Spleen (tissue), 11 donors: ENCODE measurements around the gene TMC1. TPM values are rescaled to one million over a fixed set of nuclear protein-coding genes. Genes with fewer than 3 reads are reported as not detected.

ENCODE experiments used
- DNase-seq: peaks from one replicate; pipeline ENCODE4 v3.0.0-alpha.2; 2020
- H3K27ac ChIP-seq, 8 donors: fragments of 200-600 bp; sonication (generic) in 7 of 8; 1 replicate in 4 of 8; 2 replicates in 4 of 8; pipeline versions ENCODE4 v1.5.0 to v1.8.0; 2016 to 2021; ENCODE audit warnings: inconsistent platforms in 4 of 8, mild to moderate bottlenecking in 4 of 8, moderate library complexity in 1 of 8
- H3K27me3 ChIP-seq, 7 donors: fragments of 200-600 bp; sonication (generic) in 6 of 7; replicated peaks in 1 of 7; 1 replicate in 4 of 7; 2 replicates in 3 of 7; pipeline versions ENCODE4 v1.5.0 to v1.8.0; 2016 to 2021; ENCODE audit warnings: inconsistent platforms in 3 of 7, mild to moderate bottlenecking in 1 of 7
- H3K36me3 ChIP-seq, 6 donors: fragments of 200-600 bp; sonication (generic) in 5 of 6; 1 replicate in 4 of 6; 2 replicates in 2 of 6; pipeline versions ENCODE4 v1.5.0 to v1.8.0; 2016 to 2021; ENCODE audit warnings: inconsistent platforms in 2 of 6
- H3K4me1 ChIP-seq, 6 donors: fragments of 200-600 bp; sonication (generic) in 5 of 6; 1 replicate in 3 of 6; 2 replicates in 3 of 6; pipeline versions ENCODE4 v1.5.0 to v1.8.0; 2016 to 2021; ENCODE audit warnings: inconsistent platforms in 3 of 6
- H3K4me3 ChIP-seq, 8 donors: fragments of 200-600 bp; sonication (generic) in 7 of 8; 1 replicate in 4 of 8; 2 replicates in 4 of 8; pipeline versions ENCODE4 v1.5.0 to v1.8.0; 2016 to 2021; ENCODE audit warnings: inconsistent platforms in 4 of 8, mild to moderate bottlenecking in 4 of 8, moderate library complexity in 2 of 8
- H3K9me3 ChIP-seq, 8 donors: fragments of 200-600 bp; sonication (generic) in 7 of 8; 1 replicate in 4 of 8; 2 replicates in 4 of 8; pipeline versions ENCODE4 v1.5.0 to v1.8.0; 2016 to 2021; ENCODE audit warnings: inconsistent platforms in 4 of 8
- POLR2A ChIP-seq, 3 donors: fragments of 450-650 bp; IDR thresholded peaks; one replicate each; pipeline ENCODE4 v1.5.1; 2017; ENCODE audit warnings: antibody characterized with exemption in 3 of 3, mild to moderate bottlenecking in 1 of 3
- POLR2AphosphoS5 ChIP-seq, 3 donors: sonication (generic); formaldehyde crosslinking; IDR thresholded peaks; one replicate each; pipeline ENCODE4 v1.5.1; 2017; ENCODE audit warnings: antibody characterized with exemption in 3 of 3
- WGBS, 5 donors: extraction: QIAGEN DNeasy Blood & Tissue Kit in 3 of 5; methylation state at CpG; one replicate each; pipeline versions ENCODE4 v1.1.5 to v1.1.7; 2013 to 2018; 5-methylcytosine and 5-hydroxymethylcytosine counted together
- intact Hi-C: fragments of 100-400 bp; cut with DNase I; formaldehyde crosslinking; loops from one replicate; pipeline ENCODE4 v1.15.0; 2023; ENCODE audit warnings: low total_unique reads
- polyA plus RNA-seq, 3 donors: library from polyadenylated mRNA; stranded (reverse); fragments of 200-250 nt; gene quantifications; one replicate each; pipeline ENCODE4 v1.2.1, GENCODE V29; 2013
- total RNA-seq, 7 donors: library from RNA; depleted of rRNA in 3 of 7; stranded (reverse); fragments of >200 nt in 3 of 7; fragmentation: NEBNext Ultra II Directional in 4 of 7; extraction: Animal tissue kit (Norgen Biotek cat#: 25700) in 4 of 7; gene quantifications; one replicate each; pipeline versions ENCODE4 v1.1.0 to v1.2.1, GENCODE V29; 2016 to 2021
- TF ChIP-seq, protein P1 (sequence below), 11 experiments: fragments of 200-600 bp in 7 of 11; fragments of 450-650 bp in 4 of 11; sonication (generic) in 4 of 11; IDR thresholded peaks in 8 of 11; conservative IDR thresholded peaks in 3 of 11; 1 replicate in 7 of 11; 2 replicates in 4 of 11; pipeline versions ENCODE4 v1.4.0 to v1.8.0; 2016 to 2021; ENCODE audit warnings: antibody characterized with exemption in 11 of 11, inconsistent platforms in 4 of 11, mild to moderate bottlenecking in 1 of 11
- donor health status: healthy with polysubstance abuse.
- donor health status: DM: no; HTN: no; CAD: no; lungs with moderate emphysema.
- donor health status: DM: no; HTN: no; CAD: no.
- donor health status: Bipolar disorder and iron deficiency.
- donor health status: healthy.
- donor health status: DM: no; HTN: no; CAD: no.
- donor health status: DM: yes; HTN: yes; CAD: no.

TMC1 gene
- total and polyA plus RNA-seq, 10 donors = 0.04 to 0.16 TPM; not detected in 8

DNA sequence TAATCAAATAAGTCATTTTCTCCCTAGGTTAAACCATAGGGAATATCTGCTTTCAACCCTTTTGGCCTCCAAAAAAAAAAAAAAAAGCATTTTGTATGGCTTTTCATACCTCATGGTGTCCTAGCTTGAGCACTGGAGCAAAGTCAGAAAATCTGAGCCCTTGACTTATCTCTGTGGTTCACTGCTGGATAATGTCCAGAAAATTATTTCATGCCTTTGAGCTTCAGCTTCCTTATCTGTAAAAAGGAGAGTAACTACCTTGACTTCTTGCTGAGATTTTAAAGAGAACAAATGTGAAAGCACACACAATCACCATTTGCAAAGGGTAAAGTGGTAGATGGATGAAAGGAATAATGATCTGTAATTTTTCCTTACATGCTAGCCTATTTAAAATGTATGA, 265.5 kb downstream of the TMC1 start:
- TF ChIP-seq POLR2A (IDR thresholded peaks at IDR 0.05) = no peak
- no peak for TF ChIP-seq POLR2AphosphoS5 (IDR thresholded peaks at IDR 0.05)
- TF ChIP-seq, protein P1, sequence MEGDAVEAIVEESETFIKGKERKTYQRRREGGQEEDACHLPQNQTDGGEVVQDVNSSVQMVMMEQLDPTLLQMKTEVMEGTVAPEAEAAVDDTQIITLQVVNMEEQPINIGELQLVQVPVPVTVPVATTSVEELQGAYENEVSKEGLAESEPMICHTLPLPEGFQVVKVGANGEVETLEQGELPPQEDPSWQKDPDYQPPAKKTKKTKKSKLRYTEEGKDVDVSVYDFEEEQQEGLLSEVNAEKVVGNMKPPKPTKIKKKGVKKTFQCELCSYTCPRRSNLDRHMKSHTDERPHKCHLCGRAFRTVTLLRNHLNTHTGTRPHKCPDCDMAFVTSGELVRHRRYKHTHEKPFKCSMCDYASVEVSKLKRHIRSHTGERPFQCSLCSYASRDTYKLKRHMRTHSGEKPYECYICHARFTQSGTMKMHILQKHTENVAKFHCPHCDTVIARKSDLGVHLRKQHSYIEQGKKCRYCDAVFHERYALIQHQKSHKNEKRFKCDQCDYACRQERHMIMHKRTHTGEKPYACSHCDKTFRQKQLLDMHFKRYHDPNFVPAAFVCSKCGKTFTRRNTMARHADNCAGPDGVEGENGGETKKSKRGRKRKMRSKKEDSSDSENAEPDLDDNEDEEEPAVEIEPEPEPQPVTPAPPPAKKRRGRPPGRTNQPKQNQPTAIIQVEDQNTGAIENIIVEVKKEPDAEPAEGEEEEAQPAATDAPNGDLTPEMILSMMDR (IDR thresholded peaks at IDR 0.05 in 8 of 11, conservative IDR thresholded peaks at IDR 0.05 in 3 of 11) = no peak

DNA sequence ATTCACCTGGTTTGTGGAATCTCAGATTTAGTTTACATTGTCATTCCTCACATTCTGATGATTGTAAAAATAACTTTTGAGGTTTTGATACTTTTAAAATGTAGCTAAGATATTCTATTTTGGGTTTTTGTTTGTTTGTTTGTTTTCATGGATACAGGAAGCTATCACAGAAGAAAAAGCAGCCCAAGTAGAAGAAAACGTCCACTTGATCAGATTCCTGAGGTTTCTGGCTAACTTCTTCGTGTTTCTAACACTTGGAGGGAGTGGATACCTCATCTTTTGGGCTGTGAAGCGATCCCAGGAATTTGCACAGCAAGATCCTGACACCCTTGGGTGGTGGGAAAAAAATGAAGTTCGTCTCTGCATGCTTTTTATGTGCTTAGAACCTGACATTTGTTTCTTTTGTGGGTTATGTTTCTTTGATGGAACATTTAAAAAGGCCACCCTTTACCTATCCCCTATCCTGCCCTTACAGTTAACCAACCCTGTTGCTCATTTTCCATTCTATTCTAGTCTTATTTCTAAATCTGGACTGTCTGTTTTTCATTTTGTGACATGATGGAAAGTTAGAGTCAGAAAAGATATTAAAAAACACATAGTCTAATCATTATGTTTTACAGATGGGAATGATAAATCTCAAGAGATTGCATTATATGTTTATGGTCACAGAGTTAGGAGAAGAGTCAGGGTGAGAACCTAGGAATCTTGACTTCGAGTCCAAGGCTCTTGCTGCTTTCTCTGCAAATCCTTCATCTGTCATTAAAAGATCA, 267.7 kb downstream of the TMC1 start:
- no peaks in the 10 kb centered on the region for H3K36me3 ChIP-seq
- TF ChIP-seq, protein P1 (IDR thresholded peaks at IDR 0.05 in 8 of 11, conservative IDR thresholded peaks at IDR 0.05 in 3 of 11) = no peak
- TF ChIP-seq POLR2A (IDR thresholded peaks at IDR 0.05) = no peak
- no peak for TF ChIP-seq POLR2AphosphoS5 (IDR thresholded peaks at IDR 0.05)
- 37 to 57% (median 53%) methylated on average over 5 of the region's 5 CpGs for WGBS, 5 donors

More for the DNA sequence above, 265.5 kb downstream of the TMC1 start:
- no peak overlapping the region for H3K4me3 ChIP-seq
- DNase-seq = no peak
- intact Hi-C loops = no loop called here
- no peaks in the 10 kb centered on the region for H3K4me1 ChIP-seq
- no peaks in the 10 kb centered on the region for H3K27me3 ChIP-seq
- H3K27ac ChIP-seq = no peak overlapping the region
- H3K9me3 ChIP-seq = no peaks in the 10 kb centered on the region
- H3K36me3 ChIP-seq = no peaks in the 10 kb centered on the region

DNA sequence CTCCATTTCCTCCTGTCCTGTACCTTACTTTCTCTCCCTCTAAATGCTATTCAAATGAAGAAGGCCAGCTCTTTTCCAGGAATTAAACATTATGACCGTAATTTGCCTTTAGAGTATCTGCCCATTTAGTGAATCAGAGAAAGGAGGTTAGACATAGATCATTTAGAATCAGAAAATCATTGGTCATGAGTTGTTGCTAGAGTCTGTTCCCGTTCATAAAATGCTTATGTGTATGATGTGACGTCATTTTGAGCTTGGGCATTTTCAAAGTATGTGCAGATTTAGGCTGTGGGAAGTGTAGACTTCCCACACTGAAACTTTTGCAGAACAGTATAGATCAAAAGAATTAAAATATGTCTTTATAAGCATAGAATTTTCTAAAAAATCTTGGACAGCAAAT, 268.5 kb downstream of the TMC1 start:
- Histone ChIP-seq H3K27me3 (peaks cover 0 to 7% (median 0%) of the 10 kb centered on the region in 7 donors), H3K4me1 (no peaks in the 10 kb centered on the region), H3K9me3 (peaks cover 0 to 4% (median under 1%) of the 10 kb centered on the region in 8 donors), H3K36me3 (no peaks in the 10 kb centered on the region), H3K4me3 (no peak overlapping the region), H3K27ac (no peak overlapping the region)
- no peak for DNase-seq
- TF ChIP-seq POLR2A (IDR thresholded peaks at IDR 0.05) (no peak), POLR2AphosphoS5 (IDR thresholded peaks at IDR 0.05) (no peak)
- TF ChIP-seq, protein P1 (IDR thresholded peaks at IDR 0.05 in 8 of 11, conservative IDR thresholded peaks at IDR 0.05 in 3 of 11) = no peak
- WGBS, 5 donors = 80 to 87% (median 83%) methylated on average over 3 of the region's 3 CpGs
- intact Hi-C loops = no loop called here

More for the DNA sequence above, 267.7 kb downstream of the TMC1 start:
- H3K4me3 ChIP-seq = no peak overlapping the region
- peaks cover 0 to 7% (median 0%) of the 10 kb centered on the region in 7 donors for H3K27me3 ChIP-seq
- H3K9me3 ChIP-seq = no peaks in the 10 kb centered on the region
- intact Hi-C loops = no loop called here
- H3K27ac ChIP-seq = no peak overlapping the region
- no peak for DNase-seq
- no peaks in the 10 kb centered on the region for H3K4me1 ChIP-seq

DNA sequence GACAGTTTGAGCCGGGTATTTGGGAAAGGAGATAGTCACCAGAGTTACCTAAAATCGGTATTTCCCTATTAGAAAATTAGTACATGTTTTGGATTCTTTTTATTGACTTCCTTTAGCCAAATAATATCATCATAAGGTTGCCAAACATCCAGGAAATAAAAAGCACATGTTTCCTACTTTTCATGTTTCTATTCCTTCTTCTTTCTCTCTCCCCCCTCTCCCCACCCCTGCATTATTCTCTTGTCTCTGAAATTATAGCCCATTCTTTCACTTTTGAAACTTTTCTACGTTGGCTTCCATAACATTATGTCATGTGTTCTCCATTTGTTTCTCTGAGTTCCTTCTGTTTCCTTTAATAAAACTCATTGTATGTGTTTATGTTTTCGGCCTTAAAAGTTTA, 269.6 kb downstream of the TMC1 start:
- Histone ChIP-seq H3K4me3 (no peak overlapping the region), H3K36me3 (no peaks in the 10 kb centered on the region), H3K4me1 (no peaks in the 10 kb centered on the region), H3K9me3 (peaks cover 0 to 15% (median 10%) of the 10 kb centered on the region in 8 donors), H3K27me3 (peaks cover 0 to 7% (median 0%) of the 10 kb centered on the region in 7 donors), H3K27ac (no peak overlapping the region)
- TF ChIP-seq POLR2A (IDR thresholded peaks at IDR 0.05) (no peak), POLR2AphosphoS5 (IDR thresholded peaks at IDR 0.05) (no peak)
- TF ChIP-seq, protein P1 (IDR thresholded peaks at IDR 0.05 in 8 of 11, conservative IDR thresholded peaks at IDR 0.05 in 3 of 11) = no peak
- intact Hi-C loops = no loop called here
- 69 to 80% (median 77%) methylated on average over 4 of the region's 4 CpGs for WGBS, 5 donors
- DNase-seq = no peak
